DMS79 (cell line): Measurements from ENCODE around the gene TXNDC2.

Experiments
- DNase-seq: peaks from one replicate; lab custom pipeline; 2025; lab: John Stamatoyannopoulos, UW

The TXNDC2 gene

GRCh38 chr18:9860682-9861081, 25.1 kb upstream of the TXNDC2 start:
- no peak for DNase-seq

GRCh38 chr18:9861157-9861556, 24.6 kb upstream of the TXNDC2 start:
- no peak for DNase-seq

- no peak for DNase-seq
Observed at GRCh38 chr18:9861933-9862332, 23.8 kb upstream of the TXNDC2 start.

DNA sequence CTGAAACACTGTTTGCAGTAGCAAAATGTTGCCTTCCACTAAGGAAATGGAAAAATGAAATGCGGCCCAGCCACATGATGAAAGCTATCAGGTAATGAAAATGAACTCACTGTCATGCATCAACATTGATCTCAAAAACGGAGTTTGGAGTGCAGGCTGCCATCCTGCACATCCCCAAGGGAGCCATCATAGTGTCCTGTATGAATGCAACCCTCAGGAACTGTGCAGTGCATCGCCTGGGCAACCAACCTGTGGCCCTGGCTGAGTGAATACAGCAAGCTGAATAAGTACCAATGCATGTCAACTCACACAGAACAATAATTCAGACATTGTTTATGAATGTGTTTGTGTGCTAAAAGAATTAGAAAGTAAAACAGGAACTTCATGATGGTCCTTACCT, 23.1 kb upstream of the TXNDC2 start:
- peak; percentile 14 for DNase-seq

- DNase-seq: no peak
Observed at GRCh38 chr18:9863282-9863681, 22.5 kb upstream of the TXNDC2 start.

DNA sequence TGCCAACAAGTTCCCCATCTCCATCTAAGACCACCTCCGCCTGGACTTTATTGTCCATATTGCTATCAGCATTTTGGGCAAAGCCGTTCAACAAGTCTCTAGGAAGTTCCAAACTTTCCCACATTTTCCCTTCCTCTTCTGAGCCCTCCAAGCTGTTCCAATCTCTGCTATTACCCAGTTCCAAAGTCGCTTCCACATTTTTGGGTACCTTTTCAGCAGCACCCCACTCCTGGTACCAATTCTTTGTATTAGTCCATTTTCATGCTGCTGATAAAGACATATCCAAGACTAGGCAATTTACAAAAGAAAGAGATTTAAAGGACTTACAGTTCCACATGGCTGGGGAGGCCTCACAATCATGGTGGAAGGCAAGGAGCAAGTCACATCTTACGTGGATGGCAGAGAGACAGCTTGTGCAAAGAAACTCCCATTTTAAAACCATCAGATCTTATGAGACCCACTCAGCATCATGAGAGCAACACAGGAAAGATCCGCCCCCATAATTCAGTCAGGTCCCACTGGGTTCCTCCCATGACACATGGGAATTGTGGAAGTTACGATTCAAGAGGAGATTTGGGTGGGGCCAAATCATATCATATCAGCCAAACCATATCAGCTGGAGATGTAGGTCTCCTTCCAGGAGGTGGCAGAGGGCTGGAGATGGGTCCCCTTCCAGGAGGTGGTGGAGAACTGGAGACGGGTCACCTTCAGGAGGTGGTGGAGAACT, 19.8 kb upstream of the TXNDC2 start:
- no peak for DNase-seq

- no peak for DNase-seq
Observed at GRCh38 chr18:9866627-9867026, 19.1 kb upstream of the TXNDC2 start.

DNA sequence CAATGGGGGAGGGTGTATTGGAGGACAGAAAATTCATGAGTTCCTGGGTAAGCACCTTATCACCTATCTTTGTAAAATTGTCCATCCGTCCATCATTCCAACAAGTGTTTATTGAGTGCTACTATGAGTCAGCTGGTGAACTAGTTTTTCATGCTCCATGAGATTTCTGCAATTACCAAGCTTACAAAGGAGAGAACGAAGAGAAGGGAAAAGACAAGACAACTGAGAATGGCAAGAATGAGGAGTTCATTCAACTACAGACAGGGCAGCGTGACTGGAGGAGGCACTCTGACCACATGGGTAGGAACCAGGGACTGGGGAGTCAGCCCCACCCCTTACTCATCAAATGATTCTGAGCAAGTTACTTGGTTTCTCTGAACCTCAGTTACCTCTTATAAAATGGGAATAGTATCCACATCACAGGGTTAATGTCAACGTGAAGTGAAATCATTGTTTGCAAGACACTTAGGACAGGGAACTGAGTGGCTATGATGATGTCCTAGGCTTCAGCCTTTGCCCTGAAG, 18.6 kb upstream of the TXNDC2 start:
- no peak for DNase-seq

DNA sequence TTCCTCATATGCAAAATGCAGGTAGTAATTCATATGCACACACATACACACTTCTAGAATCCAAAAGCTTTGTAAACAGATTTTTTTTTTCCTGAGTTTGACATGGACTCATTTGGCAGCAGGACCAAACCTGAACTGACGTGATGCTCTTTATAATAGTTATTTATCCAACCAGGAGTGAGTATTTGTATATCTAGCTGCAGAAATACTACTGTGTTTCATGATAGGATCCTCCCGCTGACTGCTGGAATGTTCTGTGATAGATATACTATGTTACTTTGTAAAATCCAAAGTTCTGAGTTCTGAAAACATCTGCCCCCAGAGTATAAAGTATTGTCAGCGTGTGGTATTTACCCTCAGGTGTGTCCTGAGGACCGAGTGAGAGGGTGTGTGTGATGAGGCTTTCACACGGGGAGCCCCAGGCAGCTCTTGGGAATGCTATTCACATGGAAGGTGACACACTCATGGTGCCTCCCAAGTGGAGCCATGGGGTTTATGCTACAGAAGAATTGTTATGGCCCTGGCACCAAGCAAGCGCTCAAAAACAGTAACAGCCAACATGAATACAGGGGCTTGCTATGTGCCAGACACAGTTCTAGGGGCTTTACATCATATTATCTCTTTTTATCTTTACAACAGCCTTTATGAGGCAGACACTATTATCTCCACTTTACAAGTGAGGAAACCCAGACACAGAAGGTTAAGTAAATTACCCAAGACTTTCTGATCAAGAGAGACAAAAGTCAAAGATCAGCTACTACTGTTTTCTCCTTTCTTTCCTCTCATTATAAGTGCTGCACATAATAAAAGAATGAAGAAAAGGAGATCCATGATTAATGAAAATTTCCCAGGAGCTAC, 16.7 kb upstream of the TXNDC2 start:
- DNase-seq: no peak

GRCh38 chr18:9869715-9870430, 15.9 kb upstream of the TXNDC2 start:
- no peak for DNase-seq

DNA sequence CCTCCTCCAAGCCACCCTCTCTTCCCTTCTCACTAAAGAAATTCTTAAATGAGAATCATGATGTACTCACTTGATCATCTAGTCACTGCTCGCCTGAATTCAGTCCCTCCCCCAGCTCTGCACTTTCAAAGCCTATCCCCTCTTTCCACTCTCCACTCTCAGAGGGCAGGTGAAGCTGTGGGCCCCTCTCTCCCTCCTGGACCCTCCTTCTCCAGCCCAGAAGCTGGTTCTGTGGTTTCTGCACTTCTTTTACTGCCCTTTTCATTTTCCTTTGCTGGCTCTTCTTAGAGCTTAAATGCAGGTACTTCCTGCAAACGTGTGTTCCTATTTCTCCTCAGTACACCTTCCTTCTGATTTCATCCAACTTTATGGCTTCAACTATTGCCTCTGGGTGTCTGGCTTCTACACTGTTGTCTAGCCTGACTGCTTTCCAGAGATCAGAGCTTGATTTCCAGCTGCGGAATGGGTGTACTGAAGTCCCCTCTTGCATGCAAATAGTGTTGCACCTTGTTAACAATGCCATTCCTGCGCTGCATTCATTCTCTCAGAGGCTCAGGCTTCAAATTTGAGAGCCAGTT, 15.3 kb upstream of the TXNDC2 start:
- no peak for DNase-seq

DNA sequence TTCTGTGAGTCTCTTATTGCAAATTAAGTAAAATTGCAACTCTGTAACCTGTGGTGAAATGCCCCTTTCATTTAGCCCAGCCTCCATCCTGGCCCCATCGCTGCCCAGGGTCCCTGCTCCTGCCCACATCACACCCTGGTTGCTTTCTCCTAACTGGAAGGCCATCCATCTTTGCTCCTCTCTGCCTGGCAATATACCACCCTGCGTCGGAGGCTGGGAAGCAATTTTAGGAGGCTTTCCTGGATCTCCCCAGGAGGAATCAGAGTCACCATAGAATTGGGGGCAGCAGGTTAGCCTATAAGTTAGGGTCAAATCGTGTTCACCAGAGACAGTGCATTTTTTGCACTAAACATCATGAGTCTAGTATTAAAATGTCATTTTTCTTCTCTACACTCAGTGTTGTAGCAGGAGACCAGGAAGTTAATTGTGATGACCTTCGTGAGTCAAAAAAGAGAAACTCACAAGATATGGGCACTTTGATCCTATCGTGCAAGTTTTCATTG, 14.5 kb upstream of the TXNDC2 start:
- no peak for DNase-seq

GRCh38 chr18:9872823-9873222, 12.9 kb upstream of the TXNDC2 start:
- no peak for DNase-seq

GRCh38 chr18:9874728-9875127, 11.0 kb upstream of the TXNDC2 start:
- no peak for DNase-seq

- DNase-seq: no peak
Observed at GRCh38 chr18:9876212-9876866, 9.4 kb upstream of the TXNDC2 start.

DNA sequence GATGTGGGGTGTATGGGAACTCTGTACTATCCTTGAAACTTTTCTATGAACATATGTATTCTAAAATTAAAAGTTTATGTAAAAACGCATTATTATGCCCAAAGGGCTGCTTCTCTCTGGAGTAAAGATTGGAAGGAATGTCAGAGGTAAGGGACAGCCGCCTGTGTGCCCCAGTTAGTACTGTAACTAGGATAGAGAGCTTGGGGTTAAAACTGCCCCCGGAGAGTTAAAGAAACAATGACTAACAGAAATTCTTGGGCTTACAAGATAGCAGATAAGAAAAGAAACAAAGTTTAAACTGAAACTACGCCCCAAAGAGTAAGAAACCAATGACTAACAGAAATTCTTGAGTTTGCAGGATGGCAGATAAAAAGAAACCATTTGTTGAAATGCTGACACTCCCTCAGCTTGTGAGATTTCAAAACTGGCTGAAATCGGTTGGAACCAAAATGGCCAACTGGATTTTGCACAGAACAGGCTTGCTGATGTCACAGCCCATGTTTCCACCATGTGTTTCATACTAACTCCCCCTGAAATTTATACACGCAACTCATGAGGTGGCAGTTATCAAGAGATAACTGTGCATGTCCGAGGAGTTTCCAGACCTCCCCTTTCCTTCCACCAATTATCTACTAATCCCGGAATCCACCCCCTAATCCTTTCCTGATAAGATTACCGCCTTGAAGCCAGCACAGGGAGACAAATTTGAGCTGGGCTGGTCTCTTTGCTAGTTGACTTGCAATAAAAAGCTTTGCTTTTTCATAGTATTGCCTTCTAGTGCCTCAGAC, 8.7 kb upstream of the TXNDC2 start:
- no peak for DNase-seq

DNA sequence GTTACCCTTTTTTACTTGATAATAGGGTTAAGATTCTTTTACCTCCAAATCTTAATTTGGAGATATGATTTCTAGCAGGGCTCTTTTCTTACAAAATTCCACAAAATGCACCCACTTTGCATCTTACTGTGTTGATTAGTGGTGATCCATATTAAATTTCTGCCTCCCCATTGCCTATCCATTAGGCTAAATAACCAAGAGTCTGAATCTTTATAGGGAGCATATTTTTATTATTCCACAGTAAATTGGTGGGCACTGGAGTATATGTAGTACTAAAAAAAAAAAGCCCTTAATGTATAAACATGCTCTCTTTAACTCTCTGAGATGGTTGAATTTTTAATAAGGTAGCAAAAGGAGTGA, 8.1 kb upstream of the TXNDC2 start:
- no peak for DNase-seq

GRCh38 chr18:9878095-9878494, 7.7 kb upstream of the TXNDC2 start:
- no peak for DNase-seq

GRCh38 chr18:9878783-9879242, 7.0 kb upstream of the TXNDC2 start:
- no peak for DNase-seq

GRCh38 chr18:9884090-9884489, 1.7 kb upstream of the TXNDC2 start:
- DNase-seq: no peak
